Upper lobe of left lung (tissue), 4 donors: ENCODE results near the gene ECHS1.

ENCODE experiments used
- EP300 ChIP-seq, 4 donors: sonication (generic); formaldehyde crosslinking; IDR thresholded peaks; one replicate each; pipeline ENCODE4 v1.5.1; 2017; ENCODE audit warnings: antibody characterized with exemption in 4 of 4, control low read depth in 2 of 4
- POLR2A ChIP-seq, 4 donors: fragments of 450-650 bp; IDR thresholded peaks; one replicate each; pipeline ENCODE4 v1.5.1; 2016 to 2017; ENCODE audit warnings: antibody characterized with exemption in 4 of 4, mild to moderate bottlenecking in 2 of 4
- POLR2AphosphoS5 ChIP-seq, 2 donors: sonication (generic); formaldehyde crosslinking; IDR thresholded peaks; one replicate each; pipeline ENCODE4 v1.5.1; 2017; ENCODE audit warnings: antibody characterized with exemption in 2 of 2
- TF ChIP-seq, protein P1 (sequence below), 6 experiments: fragments of 450-650 bp in 4 of 6; fragments of 200-600 bp in 2 of 6; sonication (generic) in 2 of 6; IDR thresholded peaks; one replicate each; pipeline ENCODE4 v1.5.1; 2016 to 2019; ENCODE audit warnings: antibody characterized with exemption in 6 of 6

DNA sequence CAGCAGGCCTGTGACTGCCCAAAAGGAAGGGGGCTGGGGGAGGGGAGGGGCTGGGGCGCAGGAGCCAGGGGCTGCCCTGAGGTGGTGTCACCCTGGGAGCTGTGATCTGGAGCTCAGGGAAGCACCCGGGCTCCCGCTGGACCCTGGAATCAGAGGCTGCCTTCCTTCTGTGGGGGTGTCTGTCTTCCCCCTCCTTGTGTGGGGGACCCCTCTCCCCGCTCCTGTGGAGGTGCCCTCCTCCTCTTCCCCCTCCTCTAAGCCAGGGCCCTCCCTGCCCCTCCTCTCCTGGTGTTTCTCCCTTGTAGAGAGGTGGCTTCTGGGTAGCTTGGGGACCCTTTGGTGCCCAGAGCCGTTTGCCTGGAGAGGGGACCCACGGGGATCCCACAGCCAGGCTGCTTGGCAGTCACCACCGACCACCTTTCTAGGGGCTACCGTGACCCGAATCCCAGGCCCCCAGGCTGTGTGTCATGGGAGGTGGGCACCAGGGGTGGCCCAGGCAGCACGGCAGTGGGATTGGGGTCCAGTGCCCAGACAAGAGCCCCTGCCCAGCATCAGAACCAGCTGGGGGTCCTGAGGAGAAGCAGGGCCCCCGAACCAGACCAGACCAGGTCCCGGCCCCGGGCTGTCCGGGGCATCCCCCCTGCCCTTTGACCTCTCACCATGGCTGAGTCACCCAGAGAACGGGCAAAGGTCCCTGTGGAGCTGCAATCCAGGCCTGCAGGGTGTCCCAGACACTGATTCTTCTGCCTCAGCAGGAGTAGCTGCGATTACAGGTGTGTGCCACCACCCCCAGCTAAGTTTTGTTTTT, 25.2 kb downstream of the ECHS1 start:
- TF ChIP-seq, protein P1, sequence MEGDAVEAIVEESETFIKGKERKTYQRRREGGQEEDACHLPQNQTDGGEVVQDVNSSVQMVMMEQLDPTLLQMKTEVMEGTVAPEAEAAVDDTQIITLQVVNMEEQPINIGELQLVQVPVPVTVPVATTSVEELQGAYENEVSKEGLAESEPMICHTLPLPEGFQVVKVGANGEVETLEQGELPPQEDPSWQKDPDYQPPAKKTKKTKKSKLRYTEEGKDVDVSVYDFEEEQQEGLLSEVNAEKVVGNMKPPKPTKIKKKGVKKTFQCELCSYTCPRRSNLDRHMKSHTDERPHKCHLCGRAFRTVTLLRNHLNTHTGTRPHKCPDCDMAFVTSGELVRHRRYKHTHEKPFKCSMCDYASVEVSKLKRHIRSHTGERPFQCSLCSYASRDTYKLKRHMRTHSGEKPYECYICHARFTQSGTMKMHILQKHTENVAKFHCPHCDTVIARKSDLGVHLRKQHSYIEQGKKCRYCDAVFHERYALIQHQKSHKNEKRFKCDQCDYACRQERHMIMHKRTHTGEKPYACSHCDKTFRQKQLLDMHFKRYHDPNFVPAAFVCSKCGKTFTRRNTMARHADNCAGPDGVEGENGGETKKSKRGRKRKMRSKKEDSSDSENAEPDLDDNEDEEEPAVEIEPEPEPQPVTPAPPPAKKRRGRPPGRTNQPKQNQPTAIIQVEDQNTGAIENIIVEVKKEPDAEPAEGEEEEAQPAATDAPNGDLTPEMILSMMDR (IDR thresholded peaks at IDR 0.05) = no peak
- no peak for TF ChIP-seq EP300 (IDR thresholded peaks at IDR 0.05)
- no peak for TF ChIP-seq POLR2AphosphoS5 (IDR thresholded peaks at IDR 0.05)
- no peak for TF ChIP-seq POLR2A (IDR thresholded peaks at IDR 0.05)
